NCI-H2171 treated with DMSO at 0.1 percent for 48 hours (cell line): Measurements from ENCODE around the gene GPRIN2.
A peak's percentile ranks its signal among the peaks of the same experiment; 100 is the strongest.
"Not testable (repeated sequence)": the region's sequence is repeated elsewhere in the genome, so short reads cannot be mapped to it uniquely, and the experiment has no call there.

Experiments used
- DNase-seq: peaks from one replicate; lab custom pipeline; 2025; lab: John Stamatoyannopoulos, UW

Gene GPRIN2

DNA sequence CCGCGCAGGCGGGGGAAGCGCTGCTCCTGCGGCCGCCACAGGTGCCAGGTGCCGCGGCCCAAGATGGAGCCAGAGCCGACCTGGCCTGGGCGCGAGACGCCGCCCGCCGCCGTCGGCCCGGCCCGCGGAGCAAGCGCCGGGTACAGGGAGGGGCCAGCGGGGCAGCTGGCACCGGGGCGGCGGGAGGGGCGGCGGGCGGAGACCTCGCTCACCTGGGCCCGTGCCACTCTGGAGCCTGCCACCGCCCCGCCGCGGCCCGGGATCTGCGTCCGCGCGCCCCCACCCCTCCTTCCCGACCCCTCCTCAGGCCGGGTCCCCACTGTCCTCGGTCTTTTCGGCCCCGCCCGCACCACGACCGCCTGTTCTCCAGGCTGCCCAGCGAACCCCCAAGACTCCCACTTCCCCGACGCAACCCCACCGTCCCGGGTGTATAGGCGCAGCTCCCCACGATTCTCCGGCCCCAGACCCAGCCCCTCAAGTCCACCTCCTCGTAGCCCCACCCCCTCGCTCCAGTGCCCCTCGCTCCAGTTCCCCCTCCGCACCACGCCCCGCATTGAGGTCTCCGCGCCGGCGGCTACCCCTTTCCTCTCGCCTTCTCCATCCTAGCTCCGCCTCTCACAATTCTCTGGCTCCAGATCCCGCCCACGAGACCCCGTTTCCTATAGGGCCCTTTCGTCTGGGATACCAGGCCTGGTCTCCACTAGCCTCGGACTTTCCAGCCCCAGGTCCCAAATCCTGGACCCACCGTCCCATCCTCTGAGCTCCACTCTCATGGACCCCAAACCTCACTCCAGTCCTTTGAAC, at the start of gene GPRIN2:
Gene GPRIN2, minus strand, starts transcription at position 144 of the 804 bp plus-strand sequence. CDS start 5,922 bp downstream, outside the sequence.
- peak; percentile 20 for DNase-seq

DNA sequence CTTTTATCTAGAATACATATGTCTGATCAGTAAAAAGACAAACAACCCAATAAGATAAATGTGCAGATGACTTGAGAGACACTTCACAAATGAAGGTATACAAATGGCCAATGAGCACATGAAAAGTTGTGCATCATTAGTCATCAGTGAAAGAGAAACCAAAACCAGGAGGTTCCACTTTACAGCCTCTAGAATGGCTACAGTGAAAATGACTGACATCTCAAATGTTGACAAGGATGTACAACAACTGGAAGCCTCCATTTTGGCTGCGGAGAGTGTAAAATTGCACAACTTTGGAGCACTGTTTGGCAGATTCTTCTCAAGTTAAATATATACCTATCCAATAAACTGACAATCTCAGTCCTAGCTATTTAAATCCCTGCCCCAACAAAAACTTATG, 44.1 kb upstream of the GPRIN2 start:
- DNase-seq: not testable (repeated sequence)

DNA sequence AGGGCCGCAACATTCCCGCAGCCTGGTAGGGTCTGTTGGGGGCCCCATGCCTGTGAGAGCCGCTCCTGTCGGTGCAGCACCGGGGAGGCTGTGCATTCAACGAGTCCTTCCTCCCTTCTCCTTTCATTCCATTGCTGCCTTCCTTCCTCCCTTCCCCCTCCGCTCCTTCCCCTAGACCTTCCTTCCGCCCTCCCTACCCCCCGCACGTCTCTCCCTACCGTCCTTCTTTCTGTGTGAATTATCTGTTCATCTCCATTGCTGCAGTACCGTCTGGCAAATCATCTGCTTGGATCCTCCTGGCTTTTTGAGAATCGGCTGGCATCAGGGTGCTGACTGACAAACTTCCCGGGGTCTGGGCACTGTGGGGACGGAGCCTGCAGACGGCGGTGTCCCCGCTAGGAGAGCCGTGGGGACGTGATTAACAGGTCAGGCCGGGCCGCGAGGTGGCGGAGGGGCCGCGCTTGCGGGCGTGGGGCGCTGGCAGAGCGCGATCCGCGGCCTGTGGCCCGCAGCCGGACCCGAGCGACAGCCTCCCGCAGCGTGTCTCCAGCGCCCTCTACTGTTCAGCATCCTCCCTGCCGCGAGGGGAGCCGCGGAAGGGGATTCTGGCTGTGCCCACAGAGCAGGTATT, 41.3 kb upstream of the GPRIN2 start:
- not testable (repeated sequence) for DNase-seq

DNA sequence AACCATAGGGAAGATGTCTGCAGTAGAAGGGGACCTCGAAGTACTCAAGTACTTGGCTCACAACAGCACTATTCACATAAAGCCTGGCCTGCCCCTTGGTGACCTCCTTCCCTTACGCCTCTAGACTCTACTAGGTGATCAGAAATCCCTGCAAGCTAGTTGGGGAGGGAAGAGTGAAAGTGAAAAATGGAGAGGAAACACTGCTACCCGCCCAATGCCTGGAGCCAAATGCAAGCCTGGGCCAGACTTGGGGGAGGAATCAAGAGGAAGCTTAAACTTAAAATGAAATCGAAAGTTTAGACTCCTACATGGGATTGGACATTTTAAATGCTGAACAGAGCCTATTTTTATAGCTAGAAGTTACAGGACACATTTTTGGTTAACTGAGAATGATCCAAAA, 40.1 kb upstream of the GPRIN2 start:
- DNase-seq: not testable (repeated sequence)

DNA sequence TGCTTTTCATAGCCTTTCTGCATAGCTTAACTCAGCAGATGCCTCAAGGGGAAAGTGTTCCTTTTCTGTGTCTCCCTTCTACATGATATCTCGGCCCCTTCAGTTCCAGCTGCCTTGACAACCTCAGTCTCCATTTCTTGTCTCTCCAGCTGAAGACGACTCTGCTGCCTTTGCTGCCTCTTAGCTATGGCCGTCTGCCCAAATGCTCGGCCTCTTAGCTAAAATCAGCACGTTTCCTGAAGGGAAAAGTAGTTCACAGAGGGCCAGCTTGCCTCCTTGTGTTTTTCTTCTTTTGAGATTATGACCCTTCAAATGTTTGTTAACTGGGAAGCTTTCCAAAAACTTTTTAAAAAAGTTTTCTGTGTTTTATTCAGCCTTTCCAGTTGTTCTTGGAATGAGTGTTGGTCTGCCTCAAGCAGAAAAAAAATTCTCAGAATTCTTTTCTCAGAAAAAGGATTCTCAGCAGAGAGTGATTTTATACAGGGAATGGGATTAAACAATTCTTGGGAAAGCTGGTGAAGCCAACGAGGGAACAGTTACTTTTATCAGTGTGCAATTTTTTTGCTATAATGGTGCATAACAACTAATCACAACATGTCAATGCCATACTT, 38.1 kb upstream of the GPRIN2 start:
- not testable (repeated sequence) for DNase-seq

DNA sequence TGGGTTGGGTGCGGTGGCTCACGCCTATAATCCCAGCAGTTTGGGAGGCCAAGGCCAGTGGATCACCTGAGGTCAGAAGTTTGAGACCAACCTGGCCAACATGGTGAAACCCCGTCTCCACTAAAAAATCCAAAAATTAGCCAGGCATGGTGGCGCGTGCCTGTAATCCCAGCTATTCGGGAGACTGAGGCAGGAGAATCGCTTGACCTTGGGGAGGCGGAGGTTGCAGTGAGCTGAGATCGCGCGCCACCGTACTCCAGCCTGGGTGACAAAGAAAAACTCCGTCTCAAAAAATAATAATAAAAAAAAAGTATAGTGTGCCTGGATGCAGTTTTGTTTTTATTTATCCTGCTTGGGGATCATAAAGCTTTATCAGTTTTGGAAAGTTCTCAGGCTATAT, 36.8 kb upstream of the GPRIN2 start:
- DNase-seq: not testable (repeated sequence)

DNA sequence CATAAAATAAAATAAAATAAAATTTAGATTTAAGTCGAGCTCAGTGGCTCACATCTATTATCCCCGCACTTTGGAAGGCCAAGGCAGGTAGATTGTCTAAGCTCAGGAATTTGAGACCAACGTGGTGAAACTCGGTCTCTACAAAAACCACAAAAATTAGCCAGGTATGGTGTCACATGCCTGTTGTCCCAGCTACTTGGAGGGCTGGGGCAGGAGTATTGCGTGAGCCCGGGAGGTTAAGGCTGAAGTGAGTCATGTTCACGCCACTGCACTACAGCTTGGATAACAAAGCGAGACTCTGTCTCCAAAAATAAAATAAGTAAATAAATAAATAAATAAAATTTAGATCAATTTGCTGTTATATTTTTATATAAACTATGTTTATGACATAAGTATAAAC, 34.6 kb upstream of the GPRIN2 start:
- DNase-seq: not testable (repeated sequence)

DNA sequence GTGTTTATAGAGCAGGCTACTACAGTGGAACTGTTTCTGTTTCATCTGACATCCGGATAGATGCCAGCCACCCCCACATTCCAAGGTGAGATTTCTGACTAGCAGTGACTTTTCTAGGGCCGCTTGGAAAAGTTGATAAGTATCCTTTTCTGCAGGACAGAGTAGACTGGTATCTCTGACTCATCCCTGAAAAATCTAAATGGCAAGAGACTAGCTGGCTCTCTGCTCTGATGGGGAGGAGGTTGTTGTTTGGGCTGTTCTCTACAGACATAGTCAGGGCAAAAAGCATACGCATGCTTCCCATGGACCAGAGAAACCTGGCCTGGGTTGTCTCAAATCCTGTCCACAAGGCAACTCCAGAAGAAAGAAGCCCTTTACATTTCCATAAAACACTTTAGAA, 33.1 kb upstream of the GPRIN2 start:
- DNase-seq: not testable (repeated sequence)

DNA sequence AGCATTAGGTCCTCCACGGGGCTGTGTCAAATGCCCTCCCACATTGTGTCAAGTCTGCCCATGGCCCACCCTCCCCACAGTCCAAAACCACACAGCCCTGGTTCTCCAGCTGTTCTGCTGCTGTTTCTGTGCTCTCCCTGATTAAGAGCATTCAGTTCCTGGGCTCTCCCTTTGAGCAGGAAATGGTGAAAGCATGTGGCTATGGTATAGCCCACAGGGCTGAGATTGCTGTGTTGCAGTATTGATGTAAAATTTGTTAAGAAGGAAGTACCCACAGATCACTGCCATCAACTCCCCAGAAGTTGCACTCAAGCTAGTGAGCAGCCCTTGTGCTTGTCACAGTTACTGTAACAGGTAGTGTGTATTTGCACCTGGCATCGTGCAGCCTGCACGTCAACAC, 31.8 kb upstream of the GPRIN2 start:
- not testable (repeated sequence) for DNase-seq

DNA sequence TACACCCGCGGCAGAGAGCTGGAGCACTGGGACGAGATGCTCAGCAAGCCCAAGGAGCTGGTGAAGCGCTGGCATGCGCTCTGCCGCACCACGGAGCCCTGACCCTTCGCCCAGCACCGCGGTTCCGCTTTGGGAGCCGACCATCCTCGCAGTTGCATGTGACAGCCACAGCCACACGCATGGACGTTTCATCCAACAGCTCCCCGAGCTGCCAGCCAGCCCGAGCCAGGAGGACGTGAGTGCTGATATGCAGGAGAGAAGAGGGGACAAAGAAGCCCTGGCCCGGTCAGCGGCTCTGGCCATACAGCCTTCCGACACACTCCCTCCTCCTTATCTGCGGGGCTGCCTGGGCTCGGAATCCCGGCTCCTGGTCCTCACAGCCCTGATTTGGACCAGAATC, 31.1 kb upstream of the GPRIN2 start:
- DNase-seq: not testable (repeated sequence)

DNA sequence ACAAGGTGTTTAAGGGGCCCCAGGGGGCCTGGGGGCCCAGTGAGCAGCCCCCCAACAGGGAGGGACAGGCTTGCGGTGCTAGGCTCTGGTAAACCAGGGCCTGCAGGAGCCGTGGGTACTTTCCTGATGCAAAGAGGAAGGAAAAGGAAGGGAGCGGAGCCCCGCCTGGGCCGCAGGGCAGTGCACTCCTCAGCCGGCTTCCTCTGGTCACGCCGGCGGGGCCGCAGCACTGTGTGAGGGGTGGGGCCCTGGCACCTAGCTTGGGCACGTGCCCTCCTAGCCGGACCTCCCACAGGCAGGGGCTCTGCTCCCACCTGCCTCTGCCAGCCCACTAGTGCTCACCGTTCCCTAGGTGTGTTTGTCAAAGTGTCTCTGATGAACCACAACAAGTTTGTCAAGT, 28.8 kb upstream of the GPRIN2 start:
- not testable (repeated sequence) for DNase-seq

DNA sequence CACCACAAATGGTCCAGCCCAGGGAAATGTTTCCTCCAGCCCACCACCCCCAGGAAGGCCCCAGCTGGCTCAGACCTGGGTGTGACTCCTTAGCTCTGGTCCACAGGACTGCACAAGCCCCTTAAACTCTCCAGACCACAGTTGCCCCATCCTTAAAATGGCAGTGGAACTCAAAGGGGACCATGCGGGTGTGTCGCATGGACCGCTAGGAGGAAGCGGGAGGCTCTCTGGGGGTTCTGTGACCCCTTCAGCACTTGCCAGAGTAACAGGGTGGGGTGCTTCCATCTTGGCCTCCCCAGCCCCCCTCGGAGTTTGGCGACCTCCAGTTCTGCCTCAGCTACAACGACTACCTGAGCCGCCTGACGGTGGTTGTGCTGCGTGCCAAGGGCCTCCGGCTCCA, 27.7 kb upstream of the GPRIN2 start:
- not testable (repeated sequence) for DNase-seq

DNA sequence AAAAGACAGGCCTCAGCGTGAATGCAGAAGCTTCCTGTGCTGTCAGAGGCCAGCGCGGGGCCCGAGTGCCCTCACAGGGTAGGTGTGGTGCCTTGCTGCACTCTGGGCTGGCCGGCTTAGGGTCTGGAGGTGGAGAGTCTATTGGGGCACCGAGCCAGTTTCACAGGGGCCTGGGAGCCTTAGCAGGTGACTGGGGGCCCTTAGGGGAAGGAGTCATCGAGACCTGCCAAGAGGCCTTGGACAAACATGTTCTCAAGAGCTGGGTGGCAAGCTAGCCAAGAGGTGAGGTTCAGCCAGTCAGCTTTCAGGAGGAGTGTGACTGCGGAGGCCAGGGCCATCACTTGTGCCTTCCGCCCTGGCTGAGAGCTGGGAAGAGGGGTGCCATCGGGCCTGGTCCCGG, 26.1 kb upstream of the GPRIN2 start:
- not testable (repeated sequence) for DNase-seq

DNA sequence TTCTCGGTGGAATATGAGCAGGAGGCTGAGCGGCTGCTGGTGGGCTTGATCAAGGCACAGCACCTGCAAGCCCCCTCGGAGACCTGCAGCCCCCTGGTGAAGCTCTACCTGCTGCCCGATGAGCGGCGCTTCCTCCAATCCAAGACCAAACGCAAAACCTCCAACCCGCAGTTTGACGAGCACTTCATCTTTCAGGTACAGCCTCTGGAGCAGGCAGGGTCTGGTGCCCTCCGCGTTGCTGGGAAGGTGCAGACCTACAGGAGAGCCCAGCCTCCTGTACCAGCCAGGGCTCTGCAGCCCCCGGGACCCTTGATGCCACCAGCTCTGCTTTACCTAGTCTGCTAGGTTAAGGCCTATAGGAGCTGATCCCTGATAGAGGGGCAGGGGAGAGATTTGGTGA, 25.5 kb upstream of the GPRIN2 start:
- not testable (repeated sequence) for DNase-seq

DNA sequence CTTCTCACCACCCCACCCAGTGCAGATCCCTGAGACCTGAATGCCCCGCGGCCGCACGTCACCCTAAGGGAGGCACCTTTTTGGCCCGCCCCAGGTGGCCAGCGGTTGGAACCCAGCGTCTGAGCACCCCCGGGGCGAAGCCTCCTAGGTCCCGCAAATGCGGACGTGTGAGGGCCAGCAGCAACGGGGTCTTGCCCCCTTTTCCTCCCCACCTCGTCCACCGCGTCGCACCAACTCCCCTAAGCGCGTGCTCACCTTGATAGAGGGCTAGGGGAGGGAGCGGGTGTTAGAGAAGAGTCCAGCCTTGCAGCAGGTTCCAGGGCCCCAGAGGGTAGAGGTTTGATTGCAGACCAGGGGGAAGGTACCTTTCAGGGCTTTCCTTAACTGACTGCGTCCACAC, 22.9 kb upstream of the GPRIN2 start:
- DNase-seq: not testable (repeated sequence)

DNA sequence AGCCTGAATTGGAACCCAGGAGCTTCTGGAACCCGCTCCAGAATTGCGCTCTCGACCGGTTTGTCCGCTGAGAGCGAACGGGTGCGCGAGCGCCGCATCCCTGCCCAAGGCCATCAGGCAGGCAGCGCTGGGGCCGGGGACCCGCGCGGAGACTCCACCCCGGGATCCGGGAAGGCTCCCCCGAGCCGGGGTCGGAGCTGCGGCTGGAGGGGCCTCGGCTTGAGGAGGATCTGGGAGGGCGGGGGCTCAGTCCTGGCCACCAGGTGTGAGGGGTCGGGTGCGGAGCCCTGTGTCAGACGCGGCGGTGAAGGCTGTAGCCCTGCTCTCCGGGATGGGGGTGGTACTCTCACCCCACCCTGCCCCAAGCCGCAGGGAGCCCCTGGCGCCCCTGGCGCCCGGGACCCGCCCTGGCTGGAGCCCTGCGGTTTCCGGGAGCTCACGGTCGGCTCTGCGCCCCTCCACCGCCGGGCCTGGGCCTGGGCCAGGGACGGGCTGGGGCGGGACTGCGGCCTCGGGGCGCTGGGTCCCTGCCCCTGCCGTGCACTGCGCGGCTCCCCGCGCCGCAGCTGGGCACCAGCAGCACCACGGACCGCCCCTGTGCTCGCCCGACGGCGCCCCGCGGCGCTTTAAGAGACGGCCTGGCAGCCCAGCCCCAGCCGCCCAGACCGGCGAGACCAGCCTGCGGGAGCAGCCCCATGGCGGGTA, 22.2 kb upstream of the GPRIN2 start, which contains the start of gene SYT15:
Gene SYT15, plus strand, starts transcription at position 655 of the 705 bp plus-strand sequence. Its CDS starts 41 bp downstream, at position 696.
- not testable (repeated sequence) for DNase-seq

DNA sequence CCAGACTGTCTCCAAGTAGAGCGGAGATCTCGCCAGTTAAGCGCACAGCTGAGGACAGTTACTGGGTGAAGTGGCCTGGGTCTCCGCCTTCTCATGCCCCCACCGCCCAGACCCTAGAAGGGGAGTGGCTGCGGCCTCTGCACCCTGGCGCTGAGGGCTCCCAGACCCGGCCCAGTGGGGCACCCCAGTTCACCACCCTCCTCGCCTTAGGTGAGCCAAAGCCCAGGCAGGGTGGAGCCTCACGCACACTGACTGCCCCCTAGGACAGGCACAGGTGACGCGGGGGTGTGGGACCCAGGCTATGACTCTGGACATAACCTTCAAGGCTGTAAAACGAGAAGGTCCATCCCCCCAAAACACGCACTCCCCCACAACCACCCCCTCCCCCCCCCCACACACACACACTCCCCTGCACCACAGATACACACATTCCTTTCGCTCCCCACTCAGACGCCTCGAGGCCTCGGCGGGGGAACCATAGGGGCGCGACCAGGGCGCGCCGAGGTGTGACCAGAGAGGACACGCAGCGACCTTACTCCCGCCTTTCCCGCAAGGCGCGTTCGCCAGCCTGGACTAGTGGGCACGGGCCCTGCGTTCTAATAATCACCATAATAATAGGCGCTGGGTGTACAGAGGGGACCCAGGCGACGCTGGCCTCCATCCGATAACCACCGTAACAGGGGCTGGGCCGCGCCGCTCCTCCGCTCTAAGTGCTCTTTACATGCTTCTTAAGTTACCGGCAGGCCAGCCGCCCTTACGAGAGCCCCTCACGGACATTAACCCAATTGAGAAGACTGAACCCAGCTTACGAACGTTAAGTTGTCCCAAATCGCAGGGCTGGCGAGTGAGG, 21.4 kb upstream of the GPRIN2 start:
- DNase-seq: not testable (repeated sequence)

DNA sequence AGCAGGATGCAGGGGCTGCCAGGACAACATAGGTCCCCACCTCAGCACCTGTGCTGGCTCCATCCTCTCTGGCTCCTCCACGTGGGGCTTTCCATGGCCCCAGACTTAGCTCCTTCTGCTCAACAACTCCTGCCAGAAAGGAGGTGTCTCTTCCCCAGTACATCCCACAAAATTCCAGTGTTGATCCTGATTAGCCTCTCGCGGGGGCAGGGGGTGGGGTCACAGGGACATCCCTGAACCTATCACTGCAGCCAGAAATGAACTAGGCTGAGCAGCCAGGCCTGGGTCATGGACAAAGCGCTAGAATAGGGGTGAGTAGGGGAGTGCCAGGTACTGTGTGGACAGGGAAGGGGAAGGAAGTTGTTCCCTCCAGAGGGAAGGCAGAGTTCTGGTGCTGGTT, 17.4 kb upstream of the GPRIN2 start:
- DNase-seq: not testable (repeated sequence)

DNA sequence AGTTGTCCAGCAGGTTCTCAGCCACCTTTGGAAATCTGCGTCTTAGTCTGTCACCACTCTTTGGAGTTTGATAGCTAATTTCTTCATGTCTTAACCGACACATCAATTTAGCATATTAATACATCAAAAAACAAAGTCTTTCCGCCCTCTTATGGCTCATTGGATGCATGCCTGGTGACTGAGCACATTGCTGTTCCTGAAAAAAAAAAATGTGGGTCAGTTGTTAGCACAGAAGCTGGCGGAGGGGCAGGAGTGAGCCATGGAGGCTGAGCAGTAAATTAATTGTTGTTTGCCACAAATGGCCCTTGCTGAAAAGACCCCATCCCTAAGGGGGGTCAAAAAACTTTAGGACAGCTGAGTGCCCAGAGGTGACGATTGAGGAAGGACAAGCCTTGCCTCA, 16.9 kb upstream of the GPRIN2 start:
- not testable (repeated sequence) for DNase-seq

DNA sequence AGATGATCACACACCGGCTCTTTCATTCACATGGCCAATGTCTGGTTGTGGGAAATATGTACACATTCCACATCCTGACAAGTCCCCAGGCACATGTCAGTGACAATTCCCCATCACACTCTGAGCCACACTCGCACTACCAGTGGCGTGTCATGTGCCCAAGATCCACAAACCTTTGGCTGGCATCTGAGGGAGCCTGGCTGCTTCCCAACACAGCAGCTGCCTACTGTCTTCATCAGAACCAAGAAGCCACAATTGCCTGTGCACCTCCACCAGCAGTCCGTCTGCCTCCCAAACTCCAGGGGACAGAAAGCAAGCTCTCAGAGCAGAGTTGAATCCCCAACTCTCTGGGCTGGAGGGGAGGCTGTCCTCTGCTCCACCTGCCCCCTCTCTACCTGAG, 16.3 kb upstream of the GPRIN2 start:
- not testable (repeated sequence) for DNase-seq

DNA sequence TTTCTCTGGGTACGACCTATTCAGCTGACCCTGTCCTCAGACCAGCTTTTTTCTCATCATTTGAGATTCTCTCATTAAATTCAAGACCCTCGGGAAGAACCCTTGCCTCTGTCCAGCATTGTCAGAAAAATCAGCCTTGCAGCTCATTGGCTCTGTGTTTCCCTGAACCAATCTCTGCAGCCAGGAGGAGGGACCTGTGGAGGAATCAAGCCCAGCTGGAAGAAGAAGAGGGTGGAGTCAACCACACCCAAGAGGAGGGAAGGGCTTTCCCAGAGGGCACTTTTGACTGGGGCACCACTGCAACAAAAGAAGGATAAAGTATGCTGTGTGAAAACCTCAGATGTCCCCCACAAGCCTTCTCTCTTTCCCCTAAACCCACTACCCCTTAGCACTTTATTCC, 14.2 kb upstream of the GPRIN2 start:
- DNase-seq: not testable (repeated sequence)
